Right renal pelvis (tissue), 4 donors: ENCODE measurements around the gene PRCD. TPM values are rescaled to one million over a fixed set of nuclear protein-coding genes. Genes with fewer than 3 reads are reported as not detected.
"Not testable (repeated sequence)": the region's sequence is repeated elsewhere in the genome, so short reads cannot be mapped to it uniquely, and the experiment has no call there.

Experiments used
- DNase-seq, 4 donors: peaks; one replicate each; pipeline ENCODE4 v3.0.0-alpha.2; 2013; ENCODE audit warnings: low read depth in 4 of 4, low spot score in 3 of 4, missing footprints in 1 of 4
- polyA plus RNA-seq, 4 donors: library from polyadenylated mRNA; unstranded; fragments of 120-200 nt; gene quantifications; one replicate each; pipeline ENCODE4 v1.2.1, GENCODE V29; 2013; ENCODE audit not compliant: insufficient read length in 4 of 4

The PRCD gene
- polyA plus RNA-seq, 4 donors, result 2.7 to 4.0 (median 3.4) TPM

DNA sequence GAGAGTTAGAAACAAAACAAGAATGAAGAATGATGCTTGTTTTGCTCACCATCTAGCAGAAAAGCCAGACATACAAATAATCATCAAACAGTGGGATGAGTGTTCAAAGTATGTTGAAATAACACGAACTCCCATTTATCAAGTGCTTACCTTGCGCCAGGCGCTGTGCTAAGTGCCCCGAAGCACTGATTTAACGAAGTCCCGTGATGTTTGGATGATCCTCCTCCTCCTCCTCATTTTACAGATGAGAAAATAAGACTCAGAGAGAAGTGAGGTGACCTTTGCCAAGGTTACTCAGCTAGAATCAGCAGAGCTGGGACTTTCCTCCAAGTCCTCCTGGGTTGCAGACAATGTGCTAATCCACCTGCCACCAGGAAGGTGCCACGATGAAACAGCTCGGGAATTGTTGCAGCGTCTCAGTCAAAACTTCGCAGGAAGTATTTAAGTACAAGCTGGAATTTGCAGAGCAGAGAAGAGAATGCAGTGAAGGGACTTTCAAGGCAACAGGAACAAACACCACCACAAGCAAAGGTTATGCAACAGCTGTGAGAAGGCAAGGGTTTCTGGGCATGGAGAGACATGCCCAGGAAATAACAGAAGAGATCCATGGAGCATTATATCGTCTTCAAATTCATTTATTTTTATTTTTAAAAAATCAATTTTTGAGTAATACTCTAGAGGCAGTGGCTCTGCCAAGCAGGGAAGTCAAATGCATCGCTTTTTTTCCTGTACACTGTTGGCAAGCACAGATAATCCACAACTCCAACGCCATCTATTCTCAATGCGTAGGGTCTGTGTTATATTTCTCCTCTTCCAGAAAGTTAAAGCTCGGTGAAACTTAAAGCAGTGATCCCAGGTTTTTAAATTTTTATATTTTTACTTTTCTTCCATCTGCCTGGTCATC lies 11.1 kb downstream of the PRCD start:
- no peak for DNase-seq

DNA sequence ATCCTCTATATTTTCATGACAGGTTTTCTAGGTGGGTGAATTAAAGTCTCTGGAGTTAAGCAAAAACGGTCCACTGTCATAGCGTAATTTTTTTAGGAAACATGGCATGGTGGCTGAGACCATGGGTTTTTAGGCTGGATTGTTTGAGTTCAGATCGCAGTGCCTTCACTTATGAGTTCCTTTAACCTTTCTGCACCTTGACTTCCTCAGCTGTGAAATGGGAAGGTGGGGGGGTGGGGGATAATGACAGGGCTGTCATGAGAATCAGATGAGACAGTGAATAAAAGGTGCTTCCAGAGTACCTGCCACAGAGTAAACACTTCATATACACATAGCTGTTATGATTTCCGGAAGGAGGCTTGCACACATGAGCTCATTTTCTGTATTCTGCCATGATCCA lies 11.8 kb downstream of the PRCD start:
- no peak for DNase-seq

DNA sequence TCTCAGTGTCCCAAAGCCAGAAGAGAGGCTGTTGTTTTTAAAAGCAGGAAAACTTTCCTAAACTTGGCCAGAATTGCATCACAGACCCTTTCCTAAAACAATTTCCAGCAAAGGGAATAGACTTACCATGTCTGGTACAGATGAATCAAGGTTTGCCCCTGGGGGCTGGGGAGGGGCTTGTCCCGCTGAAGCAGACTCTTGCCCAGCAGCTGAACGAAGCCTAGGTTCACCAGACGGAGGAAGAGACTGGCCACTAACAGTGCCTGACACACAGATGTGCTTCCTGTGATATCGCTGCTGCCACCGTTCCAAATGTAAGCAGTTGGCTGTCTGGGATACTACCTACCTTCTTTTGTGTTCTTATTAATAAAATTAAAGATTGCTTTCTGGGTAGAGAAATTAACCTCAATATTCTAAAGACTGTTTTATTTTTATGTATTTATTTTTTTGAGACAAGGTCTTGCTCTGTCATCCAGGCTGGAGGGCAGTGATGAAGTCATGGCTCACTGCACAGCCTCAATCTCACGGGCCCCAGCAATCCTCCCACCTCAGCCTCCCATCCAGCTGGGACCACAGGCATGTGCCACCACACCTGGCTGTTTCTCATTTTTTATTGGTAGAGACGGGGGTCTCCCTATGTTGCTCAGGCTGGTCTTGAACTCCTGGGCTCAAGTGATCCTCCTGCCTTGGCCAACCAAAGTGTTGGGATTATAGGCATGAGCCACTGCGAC lies 13.5 kb downstream of the PRCD start:
- no peak for DNase-seq

DNA sequence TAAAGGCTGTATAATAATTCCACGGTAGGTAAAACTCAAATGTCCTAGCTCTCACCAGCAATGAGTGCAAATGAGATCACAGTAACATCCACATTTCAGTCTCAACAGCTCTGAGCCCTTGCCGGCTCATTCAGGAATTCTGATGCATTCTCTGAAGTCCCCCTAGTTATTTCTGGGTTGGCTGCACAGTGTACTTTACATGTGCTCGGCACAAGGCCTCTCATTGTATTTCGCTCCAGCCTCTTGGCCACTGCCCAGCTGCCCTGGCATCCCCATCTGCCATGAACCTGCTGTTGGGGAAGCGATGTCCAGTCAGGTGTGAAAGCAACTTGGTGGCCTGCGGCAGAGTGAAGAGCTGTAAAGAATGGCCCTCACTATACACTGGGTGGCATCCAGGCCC lies 14.3 kb downstream of the PRCD start:
- DNase-seq, result no peak

DNA sequence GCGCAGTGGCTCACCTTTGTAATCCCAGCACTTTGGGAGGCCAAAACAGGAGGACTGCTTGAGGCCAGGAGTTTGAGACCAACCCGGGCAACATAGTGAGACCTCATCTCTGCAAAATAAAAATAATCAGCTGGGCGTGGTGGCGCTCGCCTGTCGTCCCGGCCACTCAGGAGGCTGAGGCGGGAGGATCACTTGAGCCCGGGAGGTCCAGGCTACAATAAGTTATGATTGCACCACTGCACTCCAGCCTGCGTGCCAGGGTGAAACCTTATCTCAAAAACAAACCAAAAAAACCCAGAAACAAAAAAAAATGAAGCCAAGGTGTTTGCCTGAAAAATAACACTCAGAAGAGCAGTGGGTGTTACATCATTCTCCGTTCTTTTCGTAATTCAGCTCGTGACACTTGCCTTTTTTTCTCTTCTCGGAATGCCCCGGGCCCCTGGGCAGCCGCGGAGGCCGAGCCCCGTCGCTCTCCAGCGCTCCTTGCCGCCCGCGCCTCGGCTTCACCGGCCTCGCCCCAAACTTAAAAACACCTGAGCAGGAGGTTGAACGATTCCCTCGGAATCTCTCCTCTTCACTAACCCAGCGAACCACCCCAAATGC lies 17.0 kb downstream of the PRCD start:
- DNase-seq, result no peak

DNA sequence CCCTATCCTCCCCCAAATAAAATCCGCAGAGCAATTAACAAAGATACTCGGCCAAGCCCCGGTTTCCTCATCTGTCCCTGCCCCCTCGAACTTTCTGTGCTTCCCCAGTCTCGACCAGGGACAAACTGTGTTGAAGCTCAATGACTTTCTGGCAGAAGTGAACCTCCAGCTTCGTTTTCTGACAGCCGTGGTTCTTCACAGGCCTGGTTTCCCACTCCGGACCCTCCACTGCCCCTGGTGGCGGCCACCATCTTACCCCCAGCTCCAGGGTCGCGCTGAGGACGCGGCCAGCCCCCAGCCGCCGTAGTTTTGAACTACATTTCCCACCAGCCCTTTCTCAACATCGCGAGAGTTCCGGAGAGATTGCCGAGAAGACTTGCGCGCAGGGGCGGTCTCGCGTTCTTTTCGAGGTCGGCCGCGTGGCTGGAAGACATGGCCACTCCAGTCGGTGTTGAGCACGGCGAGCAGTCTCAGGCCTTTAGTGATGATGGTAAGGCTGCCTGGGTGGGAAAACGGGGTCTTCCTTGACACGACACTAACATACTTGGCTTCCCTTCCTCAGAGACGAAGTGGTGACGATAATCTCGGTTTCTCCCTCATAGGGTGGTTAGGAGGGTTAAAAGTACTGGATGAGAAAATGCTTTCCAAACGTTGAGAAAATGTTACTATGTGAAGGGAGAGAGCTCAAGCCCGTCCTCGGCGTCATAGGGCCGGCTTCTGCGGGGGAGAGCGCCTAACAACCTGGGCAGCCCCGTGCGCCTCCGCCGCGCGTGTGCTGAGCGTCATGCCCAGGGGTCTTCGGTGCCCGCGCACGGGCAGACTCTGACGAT lies 17.7 kb downstream of the PRCD start:
- peak; percentile 94 to 95 (median 95) for DNase-seq

DNA sequence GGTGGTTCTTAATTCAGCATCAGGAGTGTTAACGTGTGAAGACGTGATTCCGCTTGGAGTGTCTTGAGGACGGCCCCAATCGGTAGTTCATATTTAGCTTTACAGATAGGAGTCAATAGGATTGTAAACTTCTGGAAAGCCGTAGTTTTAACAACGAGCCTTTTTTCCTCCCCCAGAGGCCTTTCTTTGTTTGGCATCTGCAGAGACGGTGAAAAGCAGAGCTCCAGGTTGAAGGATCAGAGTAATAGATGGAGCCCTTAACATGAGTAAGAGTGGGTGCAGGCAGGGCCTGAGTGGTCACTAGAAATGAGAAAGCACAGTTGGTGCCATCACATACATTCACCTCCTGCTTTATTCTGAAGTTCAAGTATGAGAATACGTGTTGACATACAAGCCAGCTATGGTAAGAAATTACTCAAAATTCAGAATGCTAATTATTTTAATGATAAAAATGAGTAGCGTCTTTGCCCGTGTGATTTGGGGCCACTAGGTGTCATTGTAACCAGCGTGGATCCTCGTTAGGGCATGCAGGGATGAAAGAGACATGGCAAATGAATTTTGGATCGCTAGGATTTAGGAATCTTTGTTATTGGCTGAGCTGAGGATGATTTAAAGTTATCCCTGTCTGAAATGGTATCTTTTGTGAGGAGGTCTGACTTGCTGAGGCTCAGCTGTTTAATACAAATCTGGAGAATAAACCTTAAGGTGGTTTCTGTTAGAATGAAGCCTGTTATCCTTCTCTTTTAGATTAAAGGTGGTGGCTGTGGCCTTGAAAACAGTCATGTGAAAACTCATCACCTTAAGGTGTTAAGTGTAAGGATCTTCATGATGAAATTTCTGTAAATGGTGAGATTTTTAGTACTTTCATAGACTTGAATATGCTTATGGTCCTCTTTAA lies 18.6 kb downstream of the PRCD start:
- DNase-seq, result no peak

DNA sequence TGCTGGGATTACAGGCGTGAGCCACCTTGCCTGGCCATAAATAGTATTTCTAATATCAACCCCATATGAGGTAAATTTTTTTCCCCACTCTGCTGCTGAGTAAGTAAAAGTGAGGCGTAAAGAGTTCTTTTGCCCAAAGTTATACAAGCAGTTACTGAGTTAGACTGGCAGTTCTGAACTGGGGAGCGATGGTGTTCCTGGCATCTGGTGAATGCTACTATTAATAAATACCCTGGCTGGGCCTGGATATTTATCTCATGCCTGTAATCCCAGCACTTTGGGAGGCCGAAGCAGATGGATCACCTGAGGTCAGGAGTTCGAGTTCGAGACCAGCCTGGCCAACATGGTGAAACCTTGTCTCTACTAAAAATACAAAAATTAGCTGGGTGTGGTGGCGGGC lies 19.6 kb downstream of the PRCD start:
- not testable (repeated sequence) for DNase-seq

DNA sequence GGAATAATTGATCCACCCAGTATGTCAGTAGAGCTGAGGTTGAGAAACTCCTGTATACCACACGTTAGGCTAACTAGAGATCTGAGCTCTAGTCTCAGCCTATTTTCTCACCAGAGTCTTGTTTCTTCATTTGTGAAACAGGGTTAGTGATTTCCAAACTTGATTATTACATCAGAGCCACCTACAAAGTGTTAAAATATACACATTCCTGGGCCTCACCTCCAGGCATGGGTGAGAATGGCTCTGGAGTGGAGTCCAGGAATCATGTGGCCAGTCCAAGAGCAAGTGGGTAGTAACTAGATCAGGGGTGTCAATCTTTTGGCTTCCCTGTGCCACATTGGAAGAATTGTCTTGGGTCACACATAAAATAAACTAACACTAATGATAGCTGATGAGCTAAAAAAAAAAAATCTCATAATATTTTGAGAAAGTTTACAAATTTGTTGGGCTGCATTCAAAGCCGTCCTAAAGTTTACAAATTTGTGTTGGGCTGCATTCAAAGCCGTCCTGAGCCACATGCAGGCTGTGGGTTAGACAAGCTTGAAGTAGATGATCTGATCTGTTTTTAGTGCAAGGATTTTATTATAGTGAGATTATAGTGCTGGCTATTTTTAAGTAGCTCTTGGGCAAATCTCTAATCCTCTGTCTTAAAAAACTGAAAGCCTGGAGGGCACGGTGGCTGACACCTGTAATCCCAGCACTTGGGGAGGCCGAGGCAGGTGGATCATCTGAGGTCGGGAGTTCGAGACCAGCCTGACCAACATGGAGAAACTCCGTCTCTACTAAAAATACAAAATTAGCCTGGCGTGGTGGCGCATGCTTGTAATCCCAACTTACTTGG lies 20.4 kb downstream of the PRCD start:
- DNase-seq, result no peak

DNA sequence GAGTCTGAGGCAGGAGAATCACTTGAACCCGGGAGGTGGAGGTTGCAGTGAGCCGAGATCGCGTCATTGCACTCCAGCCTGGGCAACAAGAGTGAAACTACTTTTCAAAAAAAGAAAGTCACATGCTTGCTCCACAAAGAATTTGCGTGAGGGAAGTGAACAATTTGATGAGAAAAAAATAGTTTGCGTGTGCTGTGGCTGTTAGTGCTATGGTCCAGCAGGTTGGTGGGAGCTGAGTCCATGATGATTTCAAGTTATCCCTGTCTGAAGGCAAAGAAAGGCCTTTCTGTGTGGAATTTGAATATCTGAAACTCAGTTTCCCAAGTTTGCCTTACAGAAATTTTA lies 21.0 kb downstream of the PRCD start:
- DNase-seq, result no peak

DNA sequence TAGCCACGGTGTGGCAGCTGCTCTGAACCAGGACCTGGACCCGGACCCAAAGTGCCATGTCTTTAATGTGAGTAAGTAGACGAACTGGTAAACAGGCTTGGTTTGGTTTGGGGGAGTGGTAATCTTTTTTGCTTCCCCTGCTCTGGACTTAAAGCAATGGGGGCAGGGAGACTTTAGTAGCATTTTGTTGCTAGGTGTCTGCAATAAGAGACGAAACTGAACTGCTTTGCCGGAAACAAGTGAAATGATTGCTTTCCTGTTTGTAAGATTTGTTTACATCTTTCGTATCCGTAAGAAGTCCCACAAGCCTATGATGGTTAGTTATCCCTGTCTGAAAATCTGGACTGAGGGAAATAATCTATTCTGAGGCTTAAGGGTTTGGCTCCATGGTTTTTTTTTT lies 21.5 kb downstream of the PRCD start:
- no peak for DNase-seq

DNA sequence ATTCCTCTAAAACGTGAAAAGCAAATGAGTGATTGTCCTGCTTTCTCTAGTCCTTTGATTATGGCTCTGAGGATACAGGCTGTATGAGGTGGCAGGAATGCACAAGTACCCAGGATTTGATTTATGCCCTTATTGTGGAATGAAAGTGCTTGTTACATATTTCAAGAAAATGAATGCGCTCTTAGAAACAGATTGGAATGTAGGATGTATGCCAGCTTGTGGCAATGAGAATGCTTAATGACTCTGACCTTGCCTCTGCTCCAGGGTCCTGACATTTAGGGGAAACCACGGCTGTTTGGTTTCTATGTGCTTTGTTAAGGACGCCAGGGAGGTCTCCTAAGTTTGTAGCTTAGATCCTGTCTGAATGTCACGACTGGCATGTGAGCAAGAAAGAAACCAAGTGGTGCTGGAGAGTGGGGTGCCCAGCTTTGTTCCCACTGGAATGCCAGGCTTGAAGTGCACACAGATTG lies 22.0 kb downstream of the PRCD start:
- no peak for DNase-seq

DNA sequence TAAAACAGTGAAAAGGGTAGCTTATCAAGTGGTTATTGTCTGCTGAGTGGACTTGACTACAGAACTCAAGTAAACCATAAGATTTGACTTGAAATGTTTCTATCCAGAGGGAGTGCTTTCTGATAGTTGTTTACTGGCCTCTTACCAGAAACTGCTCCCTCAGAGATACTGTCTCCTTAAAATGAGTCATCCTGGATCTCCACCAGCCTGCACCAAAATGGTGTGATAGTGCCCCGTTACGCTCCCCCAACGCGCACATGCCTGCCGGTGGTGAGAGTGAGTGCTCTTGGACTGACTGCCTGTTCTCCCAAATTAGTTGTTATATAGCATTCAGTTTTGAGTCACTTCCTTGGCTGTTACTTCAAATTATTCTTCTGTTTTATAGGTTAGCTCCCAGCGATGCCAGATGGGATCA lies 22.9 kb downstream of the PRCD start:
- DNase-seq, result no peak

DNA sequence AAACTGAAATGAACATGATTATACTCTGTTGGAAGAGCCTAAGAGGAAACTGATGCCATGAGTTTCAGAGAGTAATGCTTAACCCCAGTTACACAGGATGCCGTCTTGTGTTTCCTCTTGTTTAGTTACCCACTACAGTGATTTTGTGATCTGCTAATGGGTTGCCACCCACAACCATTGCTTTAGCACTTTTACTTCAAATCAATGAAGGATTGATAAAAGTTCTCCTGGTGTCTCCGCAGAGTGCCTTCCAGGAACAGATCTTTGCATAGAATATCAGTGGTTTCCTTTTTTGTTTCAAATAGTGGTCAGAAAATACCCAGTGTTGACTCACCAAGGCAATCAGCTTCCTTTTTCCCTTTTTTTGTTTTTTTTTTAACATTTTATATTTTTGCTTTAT lies 23.5 kb downstream of the PRCD start:
- DNase-seq, result not testable (repeated sequence)

DNA sequence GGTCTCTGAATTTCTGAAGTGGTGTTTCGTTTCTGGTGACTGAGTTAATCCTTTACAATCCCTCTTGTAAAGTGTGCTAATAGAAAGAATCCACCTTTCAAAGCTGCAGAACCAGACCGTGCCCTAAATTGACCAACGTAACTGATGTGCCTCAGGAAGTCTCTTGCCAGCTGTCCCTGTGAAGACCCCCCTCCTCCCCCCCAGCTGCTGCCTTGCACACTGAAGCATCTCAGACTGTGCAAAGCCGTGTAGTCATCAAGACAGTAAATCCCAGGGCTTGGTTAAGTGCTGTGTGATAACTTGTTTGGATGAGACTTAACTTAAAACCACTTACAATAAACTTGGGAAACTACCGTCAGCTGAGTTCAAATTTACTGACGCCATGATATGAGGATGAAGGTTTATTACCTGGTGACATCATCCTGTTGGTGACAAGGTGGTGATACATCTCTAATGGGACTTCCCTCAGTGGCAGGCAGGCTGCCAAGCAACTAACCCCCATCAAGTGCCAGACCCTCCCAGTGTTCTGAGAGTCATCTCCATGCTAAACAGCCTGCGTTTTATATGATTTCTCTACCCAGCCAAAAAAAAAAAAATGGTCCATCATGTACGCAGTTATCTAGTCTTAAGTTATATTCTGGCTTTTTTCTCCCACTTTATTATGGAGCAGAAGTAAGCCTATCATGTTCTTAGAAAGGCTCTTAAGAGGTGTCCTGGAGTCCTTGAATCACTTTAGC lies 25.3 kb downstream of the PRCD start:
- not testable (repeated sequence) for DNase-seq

DNA sequence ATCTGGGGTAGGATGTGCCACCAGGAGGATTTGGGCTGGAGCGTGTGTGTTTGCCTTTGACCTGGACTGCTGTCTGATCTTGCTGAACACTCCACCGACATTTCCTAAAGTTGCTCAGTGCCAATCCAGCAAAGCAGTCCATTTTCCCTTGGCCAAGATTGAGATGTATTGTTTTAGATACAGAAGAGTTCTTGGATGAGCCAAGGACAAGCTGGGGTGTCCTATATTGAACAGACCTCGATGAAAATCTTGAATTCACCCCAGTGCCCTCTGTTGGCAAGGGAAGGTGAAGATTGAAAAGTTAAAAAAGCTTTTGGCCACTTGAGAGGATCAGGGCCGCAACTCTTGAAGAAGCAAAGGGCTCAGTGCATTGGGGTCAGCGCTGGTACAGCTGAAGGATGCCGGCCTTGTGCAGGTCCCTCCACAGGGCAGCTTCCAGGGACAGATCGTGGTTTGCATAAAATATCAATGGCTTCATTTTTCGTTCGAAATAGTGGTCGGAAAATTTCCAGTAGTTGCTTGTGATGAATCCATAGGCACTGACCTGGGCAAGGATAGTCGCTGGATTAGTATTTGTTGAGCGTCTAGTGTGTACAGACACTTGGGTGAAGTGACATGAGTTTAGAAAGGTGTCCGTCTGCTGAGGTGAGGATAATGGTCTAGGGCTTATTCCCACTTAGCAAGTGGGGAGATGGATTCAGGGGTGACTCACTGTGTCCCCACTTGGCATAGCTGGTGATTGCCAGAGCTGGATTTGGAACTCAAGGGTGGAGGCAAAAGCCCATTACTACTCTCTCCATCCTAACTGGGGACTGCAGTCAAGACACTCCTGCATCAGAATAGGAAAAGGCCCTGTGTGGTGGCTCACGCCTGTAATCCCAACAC lies 26.1 kb downstream of the PRCD start:
- DNase-seq, result no peak

DNA sequence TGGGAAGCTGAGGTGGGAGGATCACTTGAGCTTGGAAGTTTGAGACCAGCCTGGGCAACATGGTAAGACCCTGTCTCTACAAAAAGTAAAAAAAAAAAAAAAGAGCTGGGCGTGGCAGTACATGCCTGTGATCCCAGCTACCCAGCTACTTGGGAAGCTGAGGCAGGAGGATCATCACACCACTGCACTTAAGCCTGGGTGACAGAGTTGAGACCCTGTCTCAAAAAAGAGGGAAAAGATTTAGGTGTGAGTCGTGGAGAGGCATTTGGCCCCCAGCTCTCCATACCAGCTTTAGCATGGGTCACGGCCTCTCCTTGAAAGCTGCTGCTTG lies 26.7 kb downstream of the PRCD start:
- DNase-seq, result no peak
